ENCODE measurements around the gene TYK2.

Gene TYK2

GRCh38 chr19:10395436-10395835 is 15.1 kb upstream of the TYK2 start:
- no peak overlapping the region for H3K4me3 ChIP-seq (ENCODE audit: low read depth, low read length)
- H3K27me3 ChIP-seq (ENCODE audit: insufficient read depth, low read depth, severe bottlenecking), result no peaks in the 10 kb centered on the region
- no peak overlapping the region for H3K27ac ChIP-seq
- no peaks in the 10 kb centered on the region for H3K9me3 ChIP-seq (ENCODE audit: severe bottlenecking)
- TF ChIP-seq CTCF (IDR thresholded peaks at IDR 0.05; ENCODE audit: low read depth, low read length), result no peak
- DNase-seq, result no peak
- H3K36me3 ChIP-seq, result peaks cover 62% of the 10 kb centered on the region

- no peaks in the 10 kb centered on the region for H3K9me3 ChIP-seq (ENCODE audit: severe bottlenecking)
- TF ChIP-seq CTCF (IDR thresholded peaks at IDR 0.05; ENCODE audit: low read depth, low read length), result no peak
- no peak for DNase-seq
- H3K36me3 ChIP-seq, result peaks cover 57% of the 10 kb centered on the region
- no peaks in the 10 kb centered on the region for H3K27me3 ChIP-seq (ENCODE audit: insufficient read depth, low read depth, severe bottlenecking)
- no peak overlapping the region for H3K4me3 ChIP-seq (ENCODE audit: low read depth, low read length)
- H3K27ac ChIP-seq, result no peak overlapping the region
These were observed 14.6 kb upstream of the TYK2 start for GRCh38 chr19:10395003-10395402.

DNA sequence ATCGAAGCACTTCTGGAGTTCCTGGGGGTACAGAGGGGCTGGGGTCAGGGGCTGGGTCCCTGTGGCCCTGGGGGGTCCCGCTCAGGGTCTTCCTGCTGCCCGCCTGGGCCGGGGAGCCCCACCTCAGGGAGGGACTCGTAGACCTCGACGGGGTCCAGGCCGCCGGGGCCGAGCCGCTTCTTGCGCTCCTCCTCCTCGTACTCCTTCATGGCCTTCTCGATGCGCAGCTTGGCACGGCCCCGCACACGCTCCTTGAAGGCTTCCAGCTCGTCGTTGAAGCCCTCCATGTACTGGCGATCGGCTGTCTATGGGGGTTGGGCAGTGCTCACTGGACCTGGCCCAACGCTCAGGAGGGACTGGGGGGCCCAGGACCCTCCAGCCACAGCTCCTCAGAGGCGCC is 12.8 kb upstream of the TYK2 start:
- Histone ChIP-seq H3K4me3 (ENCODE audit: low read depth, low read length) (no peak overlapping the region), H3K27ac (no peak overlapping the region), H3K27me3 (ENCODE audit: insufficient read depth, low read depth, severe bottlenecking) (no peaks in the 10 kb centered on the region), H3K36me3 (peaks cover 48% of the 10 kb centered on the region), H3K9me3 (ENCODE audit: severe bottlenecking) (no peaks in the 10 kb centered on the region)
- no peak for TF ChIP-seq CTCF (IDR thresholded peaks at IDR 0.05; ENCODE audit: low read depth, low read length)
- no peak for DNase-seq

DNA sequence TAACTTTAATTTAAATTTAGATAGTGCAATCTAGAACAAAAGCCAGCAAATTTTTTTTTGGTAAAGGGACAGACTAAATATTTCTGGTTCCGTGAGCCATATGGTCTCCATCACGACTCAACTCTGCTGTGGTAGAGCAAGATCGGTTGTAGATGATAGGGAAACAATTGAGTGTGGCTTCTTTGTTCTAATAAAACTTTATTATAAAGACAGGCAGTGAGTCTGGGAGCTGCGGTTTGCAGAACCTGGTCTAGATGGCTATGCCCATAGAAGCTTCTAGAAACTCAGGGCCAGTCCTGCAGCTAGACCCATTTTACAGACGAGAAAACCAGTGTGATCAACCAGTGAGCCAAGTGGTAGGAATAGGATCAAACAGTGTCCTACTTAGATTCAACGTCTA is 11.7 kb upstream of the TYK2 start:
- no peak for TF ChIP-seq CTCF (IDR thresholded peaks at IDR 0.05; ENCODE audit: low read depth, low read length)
- no peak overlapping the region for H3K4me3 ChIP-seq (ENCODE audit: low read depth, low read length)
- H3K9me3 ChIP-seq (ENCODE audit: severe bottlenecking), result no peaks in the 10 kb centered on the region
- H3K27ac ChIP-seq, result no peak overlapping the region
- H3K27me3 ChIP-seq (ENCODE audit: insufficient read depth, low read depth, severe bottlenecking), result no peaks in the 10 kb centered on the region
- peaks cover 45% of the 10 kb centered on the region for H3K36me3 ChIP-seq
- DNase-seq, result no peak

- Histone ChIP-seq H3K36me3 (peaks cover 45% of the 10 kb centered on the region), H3K27me3 (ENCODE audit: insufficient read depth, low read depth, severe bottlenecking) (no peaks in the 10 kb centered on the region), H3K4me3 (ENCODE audit: low read depth, low read length) (no peak overlapping the region), H3K27ac (no peak overlapping the region), H3K9me3 (ENCODE audit: severe bottlenecking) (no peaks in the 10 kb centered on the region)
- DNase-seq, result peak; percentile 71
- peak; percentile 88 for TF ChIP-seq CTCF (IDR thresholded peaks at IDR 0.05; ENCODE audit: low read depth, low read length)
These were observed 10.4 kb upstream of the TYK2 start for GRCh38 chr19:10390652-10391286.

- TF ChIP-seq CTCF (IDR thresholded peaks at IDR 0.05; ENCODE audit: low read depth, low read length), result peak; percentile 53
- no peaks in the 10 kb centered on the region for H3K27me3 ChIP-seq (ENCODE audit: insufficient read depth, low read depth, severe bottlenecking)
- H3K4me3 ChIP-seq (ENCODE audit: low read depth, low read length), result no peak overlapping the region
- peaks cover 39% of the 10 kb centered on the region for H3K36me3 ChIP-seq
- no peaks in the 10 kb centered on the region for H3K9me3 ChIP-seq (ENCODE audit: severe bottlenecking)
- no peak overlapping the region for H3K27ac ChIP-seq
- peak; percentile 24 for DNase-seq
These were observed 9.5 kb upstream of the TYK2 start for GRCh38 chr19:10389863-10390262.

Measured in WERI-Rb-1 (cell line).